HCT116 (cell line): ENCODE data around the gene ADNP2. TPM values are rescaled to one million over a fixed set of nuclear protein-coding genes. Genes with fewer than 3 reads are reported as not detected.

Experiments used
- ATAC-seq: fragments of 200-7000 bp; cut with Tn5 transposase; 2 replicates; pipeline ENCODE4 v1.9.1; 2020; ENCODE audit warnings: mild to moderate bottlenecking, moderate library complexity
- BruUV-seq: library from RNA; stranded (reverse); fragments of 400-500 nt; replicated peaks from 2 replicates; lab custom pipeline; 2021; lab: Mats Ljungman, UMichigan
- CTCF ChIA-PET: fragments of 300-600 bp; sonication (Branson Sonifier 250); formaldehyde crosslinking; loops from one replicate; lab custom pipeline; 2021; ENCODE audit warnings: antibody characterized with exemption; lab: Charles Lee
- POLR2A ChIA-PET: fragments of 300-600, 350-600 bp; sonication (Branson Sonifier 250); formaldehyde crosslinking; loops from one replicate; lab custom pipeline; 2021; ENCODE audit warnings: antibody characterized with exemption; lab: Charles Lee
- RAD21 ChIA-PET, 2 experiments: fragments of 300-600 bp; sonication (Branson Sonifier 250); formaldehyde crosslinking; loops; one replicate each; lab custom pipeline; 2023; ENCODE audit warnings: low total read pairs in 2 of 2; ENCODE audit not compliant: uncharacterized antibody in 2 of 2, unreplicated experiment in 2 of 2, low non-redundant PET in 1 of 2; lab: Charles Lee
- DNase-seq: peaks from one replicate; pipeline ENCODE4 v3.0.0-alpha.2; 2010; ENCODE audit warnings: low read depth, low spot score
- H2AFZ ChIP-seq: fragments of 200-600 bp; shearing (Covaris generic), sonication (generic); 2 replicates; pipeline ENCODE4 v1.6.1; 2017; ENCODE audit warnings: low read depth, mixed run types, mixed read lengths, antibody characterized with exemption, low read length; ENCODE audit not compliant: poor library complexity, severe bottlenecking
- H3K27ac ChIP-seq: 2 replicates; pipeline ENCODE4 v1.5.1; 2012; ENCODE audit warnings: low read depth, low read length
- H3K27me3 ChIP-seq: fragments of 200-600 bp; sonication (generic); 2 replicates; pipeline ENCODE4 v1.6.1; 2016; ENCODE audit warnings: mixed run types, low read length, mixed read lengths; ENCODE audit not compliant: insufficient read depth
- H3K36me3 ChIP-seq, 2 experiments: fragments of 200-500 bp in 1 of 2; fragments of 200-600 bp in 1 of 2; sonication (Bioruptor generic) in 1 of 2; sonication (generic) in 1 of 2; 2 replicates each; pipeline versions ENCODE4 v1.5.1 to v1.6.1; 2014 to 2016; ENCODE audit warnings: low read length in 2 of 2, inconsistent platforms in 1 of 2, mixed read lengths in 1 of 2, mixed run types in 1 of 2; ENCODE audit not compliant: insufficient read depth in 2 of 2, control insufficient read depth in 1 of 2
- H3K4me1 ChIP-seq, 2 experiments: fragments of 200-600 bp in 1 of 2; sonication (generic) in 1 of 2; 2 replicates each; pipeline versions ENCODE4 v1.5.1 to v1.6.1; 2012 to 2017; ENCODE audit warnings: low read length in 2 of 2, inconsistent platforms in 1 of 2, mild to moderate bottlenecking in 1 of 2, mixed read lengths in 1 of 2, mixed run types in 1 of 2, moderate library complexity in 1 of 2; ENCODE audit not compliant: insufficient read depth in 2 of 2, control insufficient read depth in 1 of 2
- H3K4me2 ChIP-seq: fragments of 200-600 bp; sonication (generic); 2 replicates; pipeline ENCODE4 v1.6.1; 2017; ENCODE audit warnings: mixed run types, low read length, mixed read lengths
- H3K4me3 ChIP-seq, 2 experiments: fragments of 200-600 bp in 1 of 2; sonication (generic) in 1 of 2; replicated peaks in 1 of 2; 2 replicates each; pipeline ENCODE4 v1.5.1; 2011 to 2016; ENCODE audit warnings: low read length in 2 of 2, control low read depth in 1 of 2, low read depth in 1 of 2, mild to moderate bottlenecking in 1 of 2, mixed read lengths in 1 of 2, mixed run types in 1 of 2
- H3K79me2 ChIP-seq: fragments of 200-600 bp; sonication (generic); 2 replicates; pipeline ENCODE4 v1.6.1; 2017; ENCODE audit warnings: mild to moderate bottlenecking, mixed run types, low read length, moderate library complexity, mixed read lengths; ENCODE audit not compliant: insufficient read depth
- H3K9ac ChIP-seq: fragments of 200-600 bp; sonication (generic); 2 replicates; pipeline ENCODE4 v1.6.1; 2016; ENCODE audit warnings: low read length, mixed read lengths
- H3K9me2 ChIP-seq: fragments of 200-600 bp; sonication (generic), shearing (Covaris generic); 2 replicates; pipeline ENCODE4 v1.6.1; 2017; ENCODE audit warnings: mixed run types, mild to moderate bottlenecking, moderate library complexity; ENCODE audit not compliant: insufficient read depth
- H3K9me3 ChIP-seq, 2 experiments: fragments of 200-500 bp in 1 of 2; fragments of 200-600 bp in 1 of 2; sonication (Bioruptor generic) in 1 of 2; sonication (generic) in 1 of 2; 2 replicates each; pipeline ENCODE4 v1.6.1; 2014 to 2017; ENCODE audit warnings: low read length in 2 of 2, mixed read lengths in 2 of 2, inconsistent platforms in 1 of 2, low read depth in 1 of 2, mild to moderate bottlenecking in 1 of 2, mixed run types in 1 of 2, moderate library complexity in 1 of 2; ENCODE audit not compliant: control insufficient read depth in 1 of 2, insufficient read depth in 1 of 2
- H4K20me1 ChIP-seq: fragments of 200-600 bp; sonication (generic), shearing (Covaris generic); 2 replicates; pipeline ENCODE4 v1.6.1; 2017; ENCODE audit warnings: mixed run types, mild to moderate bottlenecking, moderate library complexity; ENCODE audit not compliant: insufficient read depth
- CBX3 ChIP-seq: IDR thresholded peaks from 2 replicates; pipeline ENCODE4 v1.6.1; 2012; ENCODE audit warnings: low read depth
- CTCF ChIP-seq, 3 experiments: fragments of 200-600 bp in 1 of 3; sonication (generic) in 1 of 3; IDR thresholded peaks in 2 of 3; conservative IDR thresholded peaks in 1 of 3; 2 replicates each; pipeline ENCODE4 v1.5.1; 2012 to 2017; ENCODE audit warnings: low read depth in 2 of 3, low read length in 2 of 3, antibody characterized with exemption in 1 of 3, borderline replicate concordance in 1 of 3, control low read depth in 1 of 3, mild to moderate bottlenecking in 1 of 3, mixed read lengths in 1 of 3, mixed run types in 1 of 3, moderate library complexity in 1 of 3; ENCODE audit not compliant: insufficient read depth in 1 of 3
- POLR2AphosphoS5 ChIP-seq: IDR thresholded peaks from 2 replicates; pipeline ENCODE4 v1.6.1; 2011; ENCODE audit warnings: mild to moderate bottlenecking, low read depth, low read length, moderate library complexity
- RAD21 ChIP-seq: IDR thresholded peaks from 2 replicates; pipeline ENCODE4 v1.6.1; 2012; ENCODE audit warnings: low read depth, mild to moderate bottlenecking
- TCF7L2 ChIP-seq: IDR thresholded peaks from 2 replicates; pipeline ENCODE4 v1.7.0; 2011; ENCODE audit warnings: borderline replicate concordance, inconsistent platforms; ENCODE audit not compliant: insufficient read depth, insufficient read length; ENCODE audit errors: extremely low read depth
- ZBTB33 ChIP-seq: IDR thresholded peaks from 2 replicates; pipeline ENCODE4 v1.6.1; 2011; ENCODE audit warnings: mild to moderate bottlenecking, low read length, moderate library complexity; ENCODE audit not compliant: insufficient replicate concordance; ENCODE audit errors: extremely low read depth
- ZFX ChIP-seq: fragments of 450-650 bp; IDR thresholded peaks from 2 replicates; pipeline ENCODE4 v1.6.1; 2017
- intact Hi-C: fragments of 100-400 bp; cut with micrococcal nuclease; formaldehyde crosslinking; loops from 2 replicates; pipeline ENCODE4 v1.10.0; 2022
- total RNA-seq: library from RNA; stranded (reverse); gene quantifications from one replicate; pipeline ENCODE4 v1.2.1, GENCODE V29; 2021; ENCODE audit not compliant: unreplicated experiment

Gene ADNP2
- total RNA-seq, 1 experiment from 2014 or later, result 45.4 TPM

- Histone ChIP-seq H2AFZ (no peak overlapping the region), H3K27me3 (no peaks in the 10 kb centered on the region), H3K9me3 (no peaks in the 10 kb centered on the region), H3K4me2 (no peak overlapping the region), H3K27ac (no peak overlapping the region), H3K4me1 (no peaks in the 10 kb centered on the region), H3K9ac (no peak overlapping the region), H3K9me2 (no peaks in the 10 kb centered on the region), H4K20me1 (no peaks in the 10 kb centered on the region), H3K36me3 (peaks cover 0 to 4% of the 10 kb centered on the region in 2 experiments; a peak in 2 of 4 replicates), H3K79me2 (no peaks in the 10 kb centered on the region), H3K4me3 (no peak overlapping the region)
- no peak for TF ChIP-seq RAD21
- TF ChIP-seq POLR2AphosphoS5, result no peak
- TF ChIP-seq CBX3, result no peak
- TF ChIP-seq TCF7L2, result no peak
- no peak for TF ChIP-seq ZFX
- TF ChIP-seq ZBTB33, result no peak
- ChIA-PET POLR2A (no interaction called here), RAD21 (no interaction called here), CTCF (no interaction called here)
- DNase-seq (no peak), ATAC-seq (no peak)
- BruUV-seq, result no TSS peak
- intact Hi-C loops, result no loop called here
These were observed 40.6 kb downstream of the ADNP2 start for GRCh38 chr18:80149667-80150066.

GRCh38 chr18:80154293-80154692, 45.2 kb downstream of the ADNP2 start:
- H2AFZ ChIP-seq, result no peak overlapping the region
- no peaks in the 10 kb centered on the region; a peak in 1 of 4 replicates for H3K36me3 ChIP-seq
- RAD21 ChIA-PET, result no interaction called here
- ATAC-seq, result peak; percentile 70
- intact Hi-C loops, result no loop called here
- CTCF ChIA-PET, result no interaction called here
- H3K9me3 ChIP-seq, result no peaks in the 10 kb centered on the region
- H3K79me2 ChIP-seq, result no peaks in the 10 kb centered on the region
- TF ChIP-seq ZFX (no peak), CTCF (IDR thresholded peaks at IDR 0.05 in 2 of 3, conservative IDR thresholded peaks at IDR 0.05 in 1 of 3; ENCODE audit: borderline replicate concordance in 1 of 3, insufficient read depth in 1 of 3, low read depth in 2 of 3, low read length in 2 of 3) (peak; percentile 15 to 65 (median 52); a peak in 5 of 6 replicates), POLR2AphosphoS5 (0 out of 2 replicates have a peak, but pooled peaks have one; percentile 28), RAD21 (peak; percentile 46; the same call in 1 of the 2 replicates)
- POLR2A ChIA-PET, result no interaction called here
- H3K9ac ChIP-seq, result no peak overlapping the region
- no peak for DNase-seq
- peaks cover 3% of the 10 kb centered on the region; the same call in 1 of the 2 replicates for H4K20me1 ChIP-seq
- H3K27me3 ChIP-seq, result no peaks in the 10 kb centered on the region
- H3K4me2 ChIP-seq, result no peak overlapping the region
- H3K4me1 ChIP-seq, result no peaks in the 10 kb centered on the region
- no TSS peak for BruUV-seq
- H3K4me3 ChIP-seq, result no peak overlapping the region
- no peaks in the 10 kb centered on the region for H3K9me2 ChIP-seq
- no peak overlapping the region for H3K27ac ChIP-seq
